LNCaP clone FGC (cell line): Measurements from ENCODE around the gene MNS1.

Source experiments
- DNase-seq: peaks from one replicate; pipeline ENCODE4 v3.0.0-alpha.2; 2011; ENCODE audit warnings: low read depth
- H3K4me3 ChIP-seq: 2 replicates; pipeline ENCODE4 v1.5.1; 2011; ENCODE audit warnings: mild to moderate bottlenecking, low read depth, low read length, control low read depth
- TF ChIP-seq, protein P1 (sequence below): IDR thresholded peaks from 2 replicates; pipeline ENCODE4 v1.5.1; 2012; ENCODE audit warnings: mild to moderate bottlenecking; ENCODE audit not compliant: control insufficient read depth, insufficient read depth; ENCODE audit errors: extremely low read depth

MNS1 gene, protein sequence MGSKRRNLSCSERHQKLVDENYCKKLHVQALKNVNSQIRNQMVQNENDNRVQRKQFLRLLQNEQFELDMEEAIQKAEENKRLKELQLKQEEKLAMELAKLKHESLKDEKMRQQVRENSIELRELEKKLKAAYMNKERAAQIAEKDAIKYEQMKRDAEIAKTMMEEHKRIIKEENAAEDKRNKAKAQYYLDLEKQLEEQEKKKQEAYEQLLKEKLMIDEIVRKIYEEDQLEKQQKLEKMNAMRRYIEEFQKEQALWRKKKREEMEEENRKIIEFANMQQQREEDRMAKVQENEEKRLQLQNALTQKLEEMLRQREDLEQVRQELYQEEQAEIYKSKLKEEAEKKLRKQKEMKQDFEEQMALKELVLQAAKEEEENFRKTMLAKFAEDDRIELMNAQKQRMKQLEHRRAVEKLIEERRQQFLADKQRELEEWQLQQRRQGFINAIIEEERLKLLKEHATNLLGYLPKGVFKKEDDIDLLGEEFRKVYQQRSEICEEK

DNA sequence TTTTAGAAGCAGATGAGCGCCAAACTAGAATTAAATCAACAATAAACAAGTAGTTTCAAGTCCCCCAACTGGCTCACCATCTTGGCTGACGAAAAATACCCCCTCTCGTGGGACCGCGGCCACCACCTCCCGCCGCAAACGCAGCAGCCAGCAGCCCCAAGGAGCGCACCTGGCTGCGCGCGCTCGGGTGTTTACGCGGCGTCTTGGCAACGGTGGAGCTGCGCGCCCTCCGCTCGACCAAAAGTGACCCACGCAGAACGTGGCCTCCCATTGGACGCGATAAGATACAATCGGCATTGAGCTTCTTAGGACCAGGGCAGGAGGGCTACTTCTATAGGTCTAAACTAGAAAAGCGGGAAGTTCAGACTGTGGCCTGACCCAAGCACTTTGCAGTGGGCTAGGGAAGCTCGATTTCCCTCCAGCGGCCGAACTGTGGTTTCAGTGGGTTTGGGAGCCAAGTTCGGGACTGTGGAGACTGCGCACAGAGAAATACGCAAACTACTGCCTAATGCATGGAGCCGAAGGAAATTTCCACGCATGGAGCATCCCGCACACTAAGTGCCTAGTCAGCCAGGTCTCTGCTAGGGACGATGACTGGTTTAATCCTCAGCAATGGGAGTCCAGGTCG lies at the start of gene MNS1:
MNS1 (minus strand) TSS at position 245 of the 628 bp plus-strand sequence; CDS start at position 80, 165 bp downstream.
- DNase-seq, result peak; percentile 97
- TF ChIP-seq, protein P1, sequence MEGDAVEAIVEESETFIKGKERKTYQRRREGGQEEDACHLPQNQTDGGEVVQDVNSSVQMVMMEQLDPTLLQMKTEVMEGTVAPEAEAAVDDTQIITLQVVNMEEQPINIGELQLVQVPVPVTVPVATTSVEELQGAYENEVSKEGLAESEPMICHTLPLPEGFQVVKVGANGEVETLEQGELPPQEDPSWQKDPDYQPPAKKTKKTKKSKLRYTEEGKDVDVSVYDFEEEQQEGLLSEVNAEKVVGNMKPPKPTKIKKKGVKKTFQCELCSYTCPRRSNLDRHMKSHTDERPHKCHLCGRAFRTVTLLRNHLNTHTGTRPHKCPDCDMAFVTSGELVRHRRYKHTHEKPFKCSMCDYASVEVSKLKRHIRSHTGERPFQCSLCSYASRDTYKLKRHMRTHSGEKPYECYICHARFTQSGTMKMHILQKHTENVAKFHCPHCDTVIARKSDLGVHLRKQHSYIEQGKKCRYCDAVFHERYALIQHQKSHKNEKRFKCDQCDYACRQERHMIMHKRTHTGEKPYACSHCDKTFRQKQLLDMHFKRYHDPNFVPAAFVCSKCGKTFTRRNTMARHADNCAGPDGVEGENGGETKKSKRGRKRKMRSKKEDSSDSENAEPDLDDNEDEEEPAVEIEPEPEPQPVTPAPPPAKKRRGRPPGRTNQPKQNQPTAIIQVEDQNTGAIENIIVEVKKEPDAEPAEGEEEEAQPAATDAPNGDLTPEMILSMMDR, result no peak
- H3K4me3 ChIP-seq, result peak within 1 kb of the TSS; percentile 66

DNA sequence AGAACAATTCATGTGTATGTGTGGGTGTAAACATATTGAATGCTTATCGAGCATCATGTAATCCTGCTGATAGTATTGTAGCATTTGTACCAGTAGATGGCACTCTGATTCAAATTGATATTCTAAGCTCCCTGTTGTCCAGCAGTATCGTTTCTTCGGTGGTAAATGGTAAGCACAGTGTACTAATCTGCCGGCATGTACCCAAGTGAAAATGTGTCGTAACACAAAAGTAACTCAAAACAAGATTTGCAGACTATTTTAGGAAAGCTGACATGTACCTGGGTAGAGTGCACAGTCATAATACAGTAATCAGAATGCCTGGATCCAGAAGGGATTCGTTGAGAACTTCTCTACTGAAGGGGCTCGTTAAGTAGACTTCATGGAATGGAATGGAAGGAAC lies 31.7 kb upstream of the MNS1 start:
- TF ChIP-seq, protein P1, result peak; percentile 84
- peak; percentile 56 for DNase-seq
- H3K4me3 ChIP-seq, result no peak overlapping the region

DNA sequence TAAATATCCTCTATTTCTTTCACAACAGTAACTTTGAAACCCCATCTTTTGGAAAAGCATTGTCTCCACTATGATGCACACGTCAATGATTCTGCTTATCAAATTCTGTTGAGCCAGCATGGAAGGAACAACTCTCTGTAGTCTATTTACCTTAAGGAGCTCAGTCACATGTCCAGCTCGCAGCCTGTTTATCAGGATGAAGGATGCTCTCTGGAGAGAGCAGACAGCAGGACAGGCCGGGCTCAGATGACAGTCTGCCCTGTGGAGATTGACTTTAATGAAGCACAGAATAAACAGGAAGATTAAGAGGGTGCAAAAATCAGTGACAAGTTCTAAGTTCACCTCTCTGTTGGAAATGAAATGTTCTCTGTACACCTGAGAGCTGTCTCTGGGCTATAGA lies 30.6 kb upstream of the MNS1 start:
- no peak for DNase-seq
- TF ChIP-seq, protein P1, result no peak
- no peak overlapping the region for H3K4me3 ChIP-seq

DNA sequence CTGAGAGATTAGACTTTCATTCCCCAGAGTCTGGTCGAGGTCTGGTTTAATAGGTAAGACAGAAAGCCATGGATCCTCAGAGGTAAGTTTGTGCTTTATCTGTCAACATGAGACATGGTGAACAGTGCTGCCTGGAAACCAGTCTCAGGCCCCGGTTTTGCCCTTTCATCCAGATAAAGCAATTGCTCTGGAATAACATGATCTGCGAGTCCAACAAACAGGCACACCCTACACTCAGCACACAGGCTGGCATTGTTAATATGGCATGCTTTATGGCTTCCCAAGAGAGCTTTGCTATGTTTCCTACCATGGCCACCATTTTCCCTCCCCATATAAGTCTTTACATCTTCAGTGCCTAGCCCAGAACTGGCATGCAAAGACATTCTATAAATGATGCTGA lies 30.1 kb upstream of the MNS1 start:
- no peak for DNase-seq
- TF ChIP-seq, protein P1, result no peak
- H3K4me3 ChIP-seq, result no peak overlapping the region

DNA sequence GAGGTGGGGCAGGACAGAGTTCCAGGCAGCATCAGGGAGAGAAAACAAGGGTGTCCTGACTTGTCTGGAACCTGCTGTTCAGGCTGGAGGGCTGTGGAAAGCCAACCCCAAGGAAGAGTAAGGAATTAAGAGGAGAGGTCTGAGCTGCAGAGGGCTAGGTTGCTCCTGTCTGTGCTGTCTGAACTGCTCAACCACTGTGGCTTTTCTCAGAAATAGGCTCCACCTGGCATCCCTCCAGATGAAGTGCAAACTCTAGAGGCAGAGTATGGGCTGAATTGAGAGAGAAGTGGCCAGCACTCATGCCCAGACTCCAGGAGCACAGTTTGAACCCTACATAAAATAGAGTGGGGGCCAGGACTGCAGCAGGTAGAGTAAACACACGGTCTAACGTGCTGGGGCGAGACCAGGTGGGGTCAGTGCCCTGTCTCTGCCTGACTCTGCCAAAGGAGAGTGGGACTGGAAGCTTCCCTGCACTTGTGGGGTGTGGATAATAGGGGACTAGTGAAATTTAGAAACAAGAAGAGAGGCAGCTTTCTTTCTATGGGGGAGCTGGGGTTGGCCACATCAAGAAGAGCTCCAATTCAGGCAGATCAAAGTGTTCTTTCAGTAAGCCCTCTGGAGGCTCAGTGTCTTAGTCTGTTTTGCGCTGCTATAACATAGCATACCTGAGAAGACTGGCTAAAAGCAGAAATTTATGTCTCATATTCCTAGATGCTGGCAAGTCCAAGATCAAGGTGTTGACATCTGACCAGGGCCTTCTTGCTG lies 28.0 kb upstream of the MNS1 start:
- TF ChIP-seq, protein P1, result no peak
- H3K4me3 ChIP-seq, result no peak overlapping the region
- no peak for DNase-seq

DNA sequence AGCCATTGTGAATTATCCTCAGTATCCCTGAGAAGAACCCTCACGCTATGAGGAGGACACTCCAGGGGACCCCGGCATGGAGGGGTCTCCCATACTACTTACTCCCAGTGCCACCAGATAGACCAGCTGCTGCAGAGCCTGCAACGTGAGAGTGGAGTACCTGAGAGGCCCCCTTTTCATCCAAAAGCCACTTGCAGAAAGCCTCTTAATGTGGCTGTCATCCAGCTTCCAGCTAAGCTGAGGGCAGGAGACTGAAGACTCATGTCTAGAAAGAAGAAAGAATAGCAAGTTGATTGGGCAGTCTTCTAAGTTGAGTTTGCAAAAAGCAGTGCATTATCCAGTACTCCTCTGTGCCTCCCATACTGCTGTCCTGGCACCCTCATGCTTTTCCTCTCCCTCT lies 27.3 kb upstream of the MNS1 start:
- no peak for DNase-seq
- no peak overlapping the region for H3K4me3 ChIP-seq
- TF ChIP-seq, protein P1, result no peak
